ENCODE measurements around the gene TMEM11. TPM values are rescaled to one million over a fixed set of nuclear protein-coding genes. Genes with fewer than 3 reads are reported as not detected.

The TMEM11 gene
- total RNA-seq, 4 donors from 2014 or later, result 25.6 to 38.0 (median 33.8) TPM

- no peak for DNase-seq (ENCODE audit: low spot score in 2 of 2)
- Histone ChIP-seq H3K4me1 (peaks cover 37% of the 10 kb centered on the region), H3K27me3 (no peaks in the 10 kb centered on the region), H3K9me3 (no peaks in the 10 kb centered on the region), H3K36me3 (no peaks in the 10 kb centered on the region), H3K27ac (no peak overlapping the region), H3K4me3 (no peak overlapping the region)
- WGBS, result 49% methylated on average over 4 of the region's 4 CpGs
- TF ChIP-seq POLR2AphosphoS5 (IDR thresholded peaks at IDR 0.05) (no peak), EP300 (IDR thresholded peaks at IDR 0.05) (no peak), CTCF (IDR thresholded peaks at IDR 0.05) (no peak), POLR2A (IDR thresholded peaks at IDR 0.05) (no peak)
Observed at GRCh38 chr17:21250854-21251253, 36.9 kb upstream of the TMEM11 start.

GRCh38 chr17:21249920-21250703 is 36.2 kb upstream of the TMEM11 start:
- Histone ChIP-seq H3K36me3 (no peaks in the 10 kb centered on the region), H3K27ac (no peak overlapping the region), H3K4me1 (peaks cover 37% of the 10 kb centered on the region), H3K9me3 (no peaks in the 10 kb centered on the region), H3K4me3 (no peak overlapping the region), H3K27me3 (no peaks in the 10 kb centered on the region)
- WGBS, result 63% methylated on average over 7 of the region's 7 CpGs
- no peak for DNase-seq (ENCODE audit: low spot score in 2 of 2)
- TF ChIP-seq POLR2A (IDR thresholded peaks at IDR 0.05) (no peak), POLR2AphosphoS5 (IDR thresholded peaks at IDR 0.05) (no peak), CTCF (IDR thresholded peaks at IDR 0.05) (no peak), EP300 (IDR thresholded peaks at IDR 0.05) (no peak)

GRCh38 chr17:21249086-21249795 is 35.3 kb upstream of the TMEM11 start:
- no peaks in the 10 kb centered on the region for H3K9me3 ChIP-seq
- no peaks in the 10 kb centered on the region for H3K27me3 ChIP-seq
- no peak for TF ChIP-seq CTCF (IDR thresholded peaks at IDR 0.05)
- TF ChIP-seq POLR2A (IDR thresholded peaks at IDR 0.05), result no peak
- no peak for TF ChIP-seq POLR2AphosphoS5 (IDR thresholded peaks at IDR 0.05)
- TF ChIP-seq EP300 (IDR thresholded peaks at IDR 0.05), result no peak
- no peaks in the 10 kb centered on the region for H3K36me3 ChIP-seq
- peaks cover 37% of the 10 kb centered on the region for H3K4me1 ChIP-seq
- H3K4me3 ChIP-seq, result no peak overlapping the region
- DNase-seq (ENCODE audit: low spot score in 2 of 2), result no peak
- WGBS, result 72% methylated on average over 12 of the region's 12 CpGs
- no peak overlapping the region for H3K27ac ChIP-seq

- TF ChIP-seq POLR2A (IDR thresholded peaks at IDR 0.05) (no peak), EP300 (IDR thresholded peaks at IDR 0.05) (no peak), CTCF (IDR thresholded peaks at IDR 0.05) (no peak), POLR2AphosphoS5 (IDR thresholded peaks at IDR 0.05) (no peak)
- Histone ChIP-seq H3K27me3 (no peaks in the 10 kb centered on the region), H3K36me3 (peaks cover 4% of the 10 kb centered on the region), H3K9me3 (no peaks in the 10 kb centered on the region), H3K4me3 (no peak overlapping the region), H3K4me1 (peaks cover 30% of the 10 kb centered on the region), H3K27ac (no peak overlapping the region)
- 93% methylated on average over 2 of the region's 4 CpGs for WGBS
- no peak for DNase-seq (ENCODE audit: low spot score in 2 of 2)
Observed at GRCh38 chr17:21248500-21248899, 34.5 kb upstream of the TMEM11 start.

GRCh38 chr17:21247552-21248258 is 33.7 kb upstream of the TMEM11 start:
- peaks cover 12% of the 10 kb centered on the region for H3K36me3 ChIP-seq
- peaks cover 29% of the 10 kb centered on the region for H3K4me1 ChIP-seq
- TF ChIP-seq POLR2A (IDR thresholded peaks at IDR 0.05) (no peak), POLR2AphosphoS5 (IDR thresholded peaks at IDR 0.05) (no peak), CTCF (IDR thresholded peaks at IDR 0.05) (no peak), EP300 (IDR thresholded peaks at IDR 0.05) (no peak)
- DNase-seq (ENCODE audit: low spot score in 2 of 2), result no peak
- no peak overlapping the region for H3K27ac ChIP-seq
- no peaks in the 10 kb centered on the region for H3K9me3 ChIP-seq
- WGBS, result 88% methylated on average over 11 of the region's 12 CpGs
- H3K27me3 ChIP-seq, result no peaks in the 10 kb centered on the region
- no peak overlapping the region for H3K4me3 ChIP-seq
